ENCODE measurements around the gene NKX1-1. TPM values are rescaled to one million over a fixed set of nuclear protein-coding genes. Genes with fewer than 3 reads are reported as not detected.

Gene NKX1-1
- total RNA-seq, 1 donor from 2014 or later = not detected

DNA sequence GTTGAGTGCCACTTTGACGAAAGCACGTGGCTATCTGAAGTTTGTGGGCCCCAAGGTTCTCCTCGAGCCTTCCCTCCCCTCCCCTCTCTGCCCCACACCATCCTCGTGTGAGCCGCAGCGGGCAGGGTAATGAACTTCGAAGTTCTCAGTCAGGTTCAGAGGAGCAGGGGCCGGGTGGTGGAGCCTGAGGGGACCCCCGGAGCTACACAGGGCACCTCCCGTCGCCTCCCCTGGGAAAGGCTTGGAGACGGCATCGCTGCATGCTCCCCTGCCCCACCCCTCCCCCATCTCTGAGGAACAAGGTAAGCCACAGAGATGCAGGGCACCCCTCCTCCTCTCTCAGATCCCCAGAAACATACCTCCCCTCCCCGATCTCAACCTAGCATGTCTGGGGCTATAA is 2.8 kb upstream of the NKX1-1 start:
- Histone ChIP-seq H3K79me2 (ENCODE audit: low read depth) (no peaks in the 10 kb centered on the region), H3K4me2 (no peak overlapping the region), H4K20me1 (ENCODE audit: low read depth) (peaks cover 57% of the 10 kb centered on the region), H3K9me3 (ENCODE audit: low read depth) (no peaks in the 10 kb centered on the region), H3K4me3 (no peak overlapping the region), H3K9ac (no peak overlapping the region), H3K36me3 (no peaks in the 10 kb centered on the region), H3K4me1 (no peaks in the 10 kb centered on the region), H3K27me3 (peaks cover 100% of the 10 kb centered on the region), H3F3A (ENCODE audit: low read depth) (no peaks in the 10 kb centered on the region), H2AFZ (replicated peaks) (no peak overlapping the region), H3K27ac (no peak overlapping the region)
- Mint-ChIP-seq H3K27ac (no peak overlapping the region), H3K4me3 (no peak overlapping the region), H3K36me3 (peaks cover 1% of the 10 kb centered on the region), H3K4me1 (peaks cover 4% of the 10 kb centered on the region), H3K9me3 (peaks cover 4% of the 10 kb centered on the region), H3K27me3 (ENCODE audit: insufficient read depth, low read depth) (peaks cover 65% of the 10 kb centered on the region)
- TF ChIP-seq EZH2phosphoT487 (IDR thresholded peaks at IDR 0.05) (no peak), EZH2 (IDR thresholded peaks at IDR 0.05) (no peak)
- TF ChIP-seq, protein P1, sequence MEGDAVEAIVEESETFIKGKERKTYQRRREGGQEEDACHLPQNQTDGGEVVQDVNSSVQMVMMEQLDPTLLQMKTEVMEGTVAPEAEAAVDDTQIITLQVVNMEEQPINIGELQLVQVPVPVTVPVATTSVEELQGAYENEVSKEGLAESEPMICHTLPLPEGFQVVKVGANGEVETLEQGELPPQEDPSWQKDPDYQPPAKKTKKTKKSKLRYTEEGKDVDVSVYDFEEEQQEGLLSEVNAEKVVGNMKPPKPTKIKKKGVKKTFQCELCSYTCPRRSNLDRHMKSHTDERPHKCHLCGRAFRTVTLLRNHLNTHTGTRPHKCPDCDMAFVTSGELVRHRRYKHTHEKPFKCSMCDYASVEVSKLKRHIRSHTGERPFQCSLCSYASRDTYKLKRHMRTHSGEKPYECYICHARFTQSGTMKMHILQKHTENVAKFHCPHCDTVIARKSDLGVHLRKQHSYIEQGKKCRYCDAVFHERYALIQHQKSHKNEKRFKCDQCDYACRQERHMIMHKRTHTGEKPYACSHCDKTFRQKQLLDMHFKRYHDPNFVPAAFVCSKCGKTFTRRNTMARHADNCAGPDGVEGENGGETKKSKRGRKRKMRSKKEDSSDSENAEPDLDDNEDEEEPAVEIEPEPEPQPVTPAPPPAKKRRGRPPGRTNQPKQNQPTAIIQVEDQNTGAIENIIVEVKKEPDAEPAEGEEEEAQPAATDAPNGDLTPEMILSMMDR (IDR thresholded peaks at IDR 0.05) = no peak
- DNase-seq (ENCODE audit: low spot score) = no peak

DNA sequence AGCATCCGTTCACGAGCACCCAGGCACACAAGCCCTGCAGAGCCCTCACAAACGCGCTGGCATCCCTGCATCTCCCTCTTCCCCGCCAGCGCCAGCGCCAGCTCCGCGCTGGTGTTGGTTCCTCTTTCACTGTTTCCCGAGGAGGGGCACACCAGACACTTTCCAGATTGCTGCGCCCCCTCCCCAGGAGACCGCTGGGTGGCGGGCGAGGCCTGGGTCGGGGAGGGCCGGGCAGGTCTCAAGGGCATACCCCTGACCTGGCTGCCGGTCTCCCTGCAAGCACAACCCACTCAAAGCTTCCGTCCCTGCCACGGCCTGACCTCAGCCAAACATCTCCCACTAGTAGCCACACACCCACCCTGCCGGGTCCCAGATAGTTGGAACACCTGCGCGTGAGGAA is 2.2 kb upstream of the NKX1-1 start:
- H3K4me3 Mint-ChIP-seq = no peak overlapping the region
- Histone ChIP-seq H3K4me2 (no peak overlapping the region), H3K4me3 (no peak overlapping the region), H3K27me3 (peaks cover 100% of the 10 kb centered on the region), H3F3A (ENCODE audit: low read depth) (no peaks in the 10 kb centered on the region), H4K20me1 (ENCODE audit: low read depth) (peaks cover 52% of the 10 kb centered on the region), H3K27ac (no peak overlapping the region), H3K79me2 (ENCODE audit: low read depth) (no peaks in the 10 kb centered on the region), H3K9me3 (ENCODE audit: low read depth) (no peaks in the 10 kb centered on the region), H3K4me1 (no peaks in the 10 kb centered on the region), H3K9ac (no peak overlapping the region), H2AFZ (replicated peaks) (no peak overlapping the region), H3K36me3 (no peaks in the 10 kb centered on the region)
- no peak overlapping the region for H3K27ac Mint-ChIP-seq
- DNase-seq (ENCODE audit: low spot score) = no peak
- H3K4me1 Mint-ChIP-seq = peaks cover 4% of the 10 kb centered on the region
- TF ChIP-seq, protein P1 (IDR thresholded peaks at IDR 0.05) = peak; percentile 19
- no peak for TF ChIP-seq EZH2 (IDR thresholded peaks at IDR 0.05)
- H3K9me3 Mint-ChIP-seq = peaks cover 4% of the 10 kb centered on the region
- peaks cover 66% of the 10 kb centered on the region for H3K27me3 Mint-ChIP-seq (ENCODE audit: insufficient read depth, low read depth)
- H3K36me3 Mint-ChIP-seq = peaks cover 1% of the 10 kb centered on the region

DNA sequence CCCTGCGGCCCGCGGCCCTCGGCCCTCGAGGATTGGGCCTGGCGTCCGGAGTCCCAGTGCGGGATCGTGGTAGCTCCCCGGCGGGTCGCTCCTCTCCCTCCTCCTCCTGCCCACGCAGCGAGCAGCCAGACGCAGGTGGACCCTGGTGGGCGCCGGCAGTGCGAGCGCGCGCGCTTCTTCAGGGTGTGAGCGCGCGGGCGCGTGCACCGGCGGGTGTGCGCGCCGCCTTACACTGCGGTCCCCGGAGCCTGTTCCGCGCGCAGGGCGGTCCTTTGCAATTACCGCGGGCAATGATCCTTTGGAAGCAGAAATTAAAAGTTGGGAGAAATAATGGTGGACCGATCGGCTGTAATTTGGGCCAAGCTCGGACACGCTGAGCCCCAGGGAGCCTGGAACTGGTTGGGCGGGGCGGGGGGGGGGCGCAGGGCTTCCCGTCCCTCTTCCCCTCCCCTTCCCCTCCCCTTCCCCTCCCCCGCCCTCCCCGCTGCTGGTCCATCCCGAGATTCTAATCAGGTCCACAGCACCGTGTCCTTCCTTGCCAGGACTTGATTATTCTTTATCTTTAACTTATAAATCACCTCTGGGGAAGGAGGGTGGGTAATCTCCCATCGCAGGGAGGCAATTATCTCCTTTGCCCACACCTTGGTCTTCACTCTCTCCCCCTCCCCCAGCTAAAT is 1.6 kb upstream of the NKX1-1 start:
- H3K9me3 Mint-ChIP-seq = peaks cover 2% of the 10 kb centered on the region
- H3K4me3 Mint-ChIP-seq = no peak overlapping the region
- H3K27me3 Mint-ChIP-seq (ENCODE audit: insufficient read depth, low read depth) = peaks cover 60% of the 10 kb centered on the region
- Histone ChIP-seq H3F3A (ENCODE audit: low read depth) (no peaks in the 10 kb centered on the region), H3K27me3 (peaks cover 100% of the 10 kb centered on the region), H3K4me3 (no peak overlapping the region), H3K9ac (no peak overlapping the region), H3K36me3 (no peaks in the 10 kb centered on the region), H3K4me1 (no peaks in the 10 kb centered on the region), H4K20me1 (ENCODE audit: low read depth) (peaks cover 52% of the 10 kb centered on the region), H3K4me2 (no peak overlapping the region), H3K9me3 (ENCODE audit: low read depth) (no peaks in the 10 kb centered on the region), H3K27ac (no peak overlapping the region), H3K79me2 (ENCODE audit: low read depth) (no peaks in the 10 kb centered on the region), H2AFZ (replicated peaks) (no peak overlapping the region)
- TF ChIP-seq, protein P1 (IDR thresholded peaks at IDR 0.05) = no peak
- TF ChIP-seq EZH2 (IDR thresholded peaks at IDR 0.05) (peak; percentile 70), EZH2phosphoT487 (IDR thresholded peaks at IDR 0.05) (peak; percentile 10)
- no peak for DNase-seq (ENCODE audit: low spot score)
- peaks cover 4% of the 10 kb centered on the region for H3K4me1 Mint-ChIP-seq
- no peak overlapping the region for H3K27ac Mint-ChIP-seq
- peaks cover 1% of the 10 kb centered on the region for H3K36me3 Mint-ChIP-seq

Data from neural progenitor cell (in vitro differentiated cells).